ENCODE data around the gene PINLYP.

Gene PINLYP

DNA sequence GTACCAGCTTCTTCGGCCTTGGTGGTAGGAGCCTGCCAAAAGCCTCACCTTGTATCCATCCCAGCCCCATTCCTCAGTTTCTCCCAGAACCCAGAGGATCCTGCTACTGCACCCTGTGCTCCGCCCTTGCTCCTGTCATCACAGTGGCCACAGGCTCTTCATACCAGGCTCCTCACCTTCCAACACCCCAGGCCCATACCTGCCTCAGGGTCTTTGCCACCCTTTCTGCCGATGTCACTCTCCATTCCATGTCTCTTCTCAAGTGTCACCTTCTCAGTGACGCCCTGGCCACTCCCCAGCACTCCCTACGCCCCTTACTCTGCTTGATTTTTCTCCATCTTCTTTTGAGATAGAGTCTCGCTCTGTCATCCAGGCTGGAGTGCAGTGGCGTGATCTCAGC is 34.3 kb downstream of the PINLYP start:
- Histone ChIP-seq H3K27ac (ENCODE audit: low read depth, low read length, poor library complexity, severe bottlenecking) (no peak overlapping the region), H4K20me1 (ENCODE audit: insufficient read depth, low read length) (no peaks in the 10 kb centered on the region), H3K27me3 (ENCODE audit: insufficient read depth, low read length) (no peaks in the 10 kb centered on the region), H2AFZ (ENCODE audit: low read length) (no peak overlapping the region), H3K4me2 (ENCODE audit: low read length) (no peak overlapping the region), H3K79me2 (ENCODE audit: insufficient read depth, low read length) (0 out of 2 replicates have a peak, but pooled peaks cover 1% of the 10 kb centered on the region), H3K9ac (ENCODE audit: low read length) (no peak overlapping the region), H3K9me3 (ENCODE audit: low read length) (no peaks in the 10 kb centered on the region), H3K4me3 (ENCODE audit: low read depth, low read length, poor library complexity, severe bottlenecking) (no peak overlapping the region), H3K9me2 (ENCODE audit: low read depth, low read length) (no peaks in the 10 kb centered on the region), H3K4me1 (ENCODE audit: insufficient read depth, low read length, severe bottlenecking) (no peaks in the 10 kb centered on the region), H3F3A (ENCODE audit: insufficient read depth, low read length) (no peaks in the 10 kb centered on the region), H3K36me3 (ENCODE audit: insufficient read depth, low read length) (peaks cover 68% of the 10 kb centered on the region)
- TF ChIP-seq, protein P1, sequence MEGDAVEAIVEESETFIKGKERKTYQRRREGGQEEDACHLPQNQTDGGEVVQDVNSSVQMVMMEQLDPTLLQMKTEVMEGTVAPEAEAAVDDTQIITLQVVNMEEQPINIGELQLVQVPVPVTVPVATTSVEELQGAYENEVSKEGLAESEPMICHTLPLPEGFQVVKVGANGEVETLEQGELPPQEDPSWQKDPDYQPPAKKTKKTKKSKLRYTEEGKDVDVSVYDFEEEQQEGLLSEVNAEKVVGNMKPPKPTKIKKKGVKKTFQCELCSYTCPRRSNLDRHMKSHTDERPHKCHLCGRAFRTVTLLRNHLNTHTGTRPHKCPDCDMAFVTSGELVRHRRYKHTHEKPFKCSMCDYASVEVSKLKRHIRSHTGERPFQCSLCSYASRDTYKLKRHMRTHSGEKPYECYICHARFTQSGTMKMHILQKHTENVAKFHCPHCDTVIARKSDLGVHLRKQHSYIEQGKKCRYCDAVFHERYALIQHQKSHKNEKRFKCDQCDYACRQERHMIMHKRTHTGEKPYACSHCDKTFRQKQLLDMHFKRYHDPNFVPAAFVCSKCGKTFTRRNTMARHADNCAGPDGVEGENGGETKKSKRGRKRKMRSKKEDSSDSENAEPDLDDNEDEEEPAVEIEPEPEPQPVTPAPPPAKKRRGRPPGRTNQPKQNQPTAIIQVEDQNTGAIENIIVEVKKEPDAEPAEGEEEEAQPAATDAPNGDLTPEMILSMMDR (IDR thresholded peaks at IDR 0.05; ENCODE audit: low read length): no peak
- TF ChIP-seq EZH2 (IDR thresholded peaks at IDR 0.05; ENCODE audit: borderline replicate concordance, low read length): no peak

DNA sequence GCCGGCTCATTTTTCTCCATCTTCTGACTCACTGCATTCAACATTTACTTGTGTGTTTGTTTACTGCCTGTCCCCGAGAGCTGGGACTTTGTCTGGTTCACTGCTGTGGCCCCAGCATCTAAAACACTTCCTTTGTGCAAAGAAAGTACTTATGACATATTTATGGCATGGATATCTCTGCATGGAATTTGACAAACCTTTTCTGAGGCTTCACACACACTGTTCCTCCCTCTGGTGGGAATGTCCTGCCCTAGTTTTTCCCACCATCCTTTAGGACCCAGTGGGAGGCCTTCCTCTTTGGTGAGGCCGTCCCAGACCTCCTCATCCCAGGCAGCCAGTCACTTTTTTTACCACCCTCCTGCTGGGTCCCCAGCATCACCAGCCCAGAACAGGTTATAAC is 34.9 kb downstream of the PINLYP start:
- Histone ChIP-seq H3K4me2 (ENCODE audit: low read length) (no peak overlapping the region), H3K79me2 (ENCODE audit: insufficient read depth, low read length) (0 out of 2 replicates have a peak, but pooled peaks cover 6% of the 10 kb centered on the region), H3K9ac (ENCODE audit: low read length) (no peak overlapping the region), H2AFZ (ENCODE audit: low read length) (no peak overlapping the region), H3K4me3 (ENCODE audit: low read depth, low read length, poor library complexity, severe bottlenecking) (no peak overlapping the region), H3K9me2 (ENCODE audit: low read depth, low read length) (no peaks in the 10 kb centered on the region), H3K4me1 (ENCODE audit: insufficient read depth, low read length, severe bottlenecking) (no peaks in the 10 kb centered on the region), H3K36me3 (ENCODE audit: insufficient read depth, low read length) (peaks cover 63% of the 10 kb centered on the region), H3K27me3 (ENCODE audit: insufficient read depth, low read length) (no peaks in the 10 kb centered on the region), H3K27ac (ENCODE audit: low read depth, low read length, poor library complexity, severe bottlenecking) (no peak overlapping the region), H3K9me3 (ENCODE audit: low read length) (no peaks in the 10 kb centered on the region), H4K20me1 (ENCODE audit: insufficient read depth, low read length) (no peaks in the 10 kb centered on the region), H3F3A (ENCODE audit: insufficient read depth, low read length) (no peaks in the 10 kb centered on the region)
- TF ChIP-seq EZH2 (IDR thresholded peaks at IDR 0.05; ENCODE audit: borderline replicate concordance, low read length): no peak
- TF ChIP-seq, protein P1 (IDR thresholded peaks at IDR 0.05; ENCODE audit: low read length): no peak

DNA sequence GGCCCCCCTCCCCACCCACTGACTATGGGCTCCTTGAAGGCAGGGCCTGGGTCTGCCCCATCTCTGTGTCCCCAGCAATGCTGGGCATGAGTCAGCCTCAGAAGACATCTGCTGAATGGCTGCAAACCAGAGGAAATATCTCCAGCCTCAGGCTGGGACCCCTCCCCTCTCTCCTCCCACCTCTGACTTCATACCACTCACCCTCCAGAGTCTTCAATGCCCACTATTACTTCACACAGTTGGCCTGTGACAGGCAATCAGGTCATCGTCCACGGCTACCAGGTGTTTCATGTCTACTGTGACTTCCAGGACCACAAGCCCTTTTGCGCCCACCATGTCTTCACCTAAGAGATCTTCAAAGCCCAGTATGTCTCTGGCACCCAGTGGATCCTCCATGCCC is 36.2 kb downstream of the PINLYP start, which contains the start of gene SRRM5:
TSS of gene SRRM5 (plus strand) at position 301 of the 400 bp plus-strand sequence. CDS start at position 335, 34 bp downstream.
- Histone ChIP-seq H3F3A (ENCODE audit: insufficient read depth, low read length) (no peaks in the 10 kb centered on the region), H3K4me3 (ENCODE audit: low read depth, low read length, poor library complexity, severe bottlenecking) (no peak within 1 kb of the TSS), H2AFZ (ENCODE audit: low read length) (no peak within 1 kb of the TSS), H3K79me2 (ENCODE audit: insufficient read depth, low read length) (peaks cover 18% of the 10 kb centered on the region), H4K20me1 (ENCODE audit: insufficient read depth, low read length) (no peaks in the 10 kb centered on the region), H3K36me3 (ENCODE audit: insufficient read depth, low read length) (peaks cover 53% of the 10 kb centered on the region), H3K9me3 (ENCODE audit: low read length) (no peaks in the 10 kb centered on the region), H3K4me2 (ENCODE audit: low read length) (no peak within 1 kb of the TSS), H3K4me1 (ENCODE audit: insufficient read depth, low read length, severe bottlenecking) (peaks cover under 1% of the 10 kb centered on the region), H3K9me2 (ENCODE audit: low read depth, low read length) (no peaks in the 10 kb centered on the region), H3K27me3 (ENCODE audit: insufficient read depth, low read length) (no peaks in the 10 kb centered on the region), H3K9ac (ENCODE audit: low read length) (no peak within 1 kb of the TSS), H3K27ac (ENCODE audit: low read depth, low read length, poor library complexity, severe bottlenecking) (no peak within 1 kb of the TSS)
- TF ChIP-seq, protein P1 (IDR thresholded peaks at IDR 0.05; ENCODE audit: low read length): no peak
- no peak for TF ChIP-seq EZH2 (IDR thresholded peaks at IDR 0.05; ENCODE audit: borderline replicate concordance, low read length)
